B cell (primary cell): ENCODE data around the gene RFC5.

Experiments
- CTCF ChIP-seq: fragments of 200-600 bp; IDR thresholded peaks from one replicate; pipeline ENCODE4 v1.8.0; 2022; ENCODE audit warnings: antibody characterized with exemption, mild to moderate bottlenecking
- EZH2 ChIP-seq: IDR thresholded peaks from 2 replicates; pipeline ENCODE4 v1.6.1; 2012; ENCODE audit warnings: borderline replicate concordance, low read depth, mild to moderate bottlenecking, moderate library complexity, low read length; ENCODE audit not compliant: insufficient read depth, poor library complexity, severe bottlenecking

DNA sequence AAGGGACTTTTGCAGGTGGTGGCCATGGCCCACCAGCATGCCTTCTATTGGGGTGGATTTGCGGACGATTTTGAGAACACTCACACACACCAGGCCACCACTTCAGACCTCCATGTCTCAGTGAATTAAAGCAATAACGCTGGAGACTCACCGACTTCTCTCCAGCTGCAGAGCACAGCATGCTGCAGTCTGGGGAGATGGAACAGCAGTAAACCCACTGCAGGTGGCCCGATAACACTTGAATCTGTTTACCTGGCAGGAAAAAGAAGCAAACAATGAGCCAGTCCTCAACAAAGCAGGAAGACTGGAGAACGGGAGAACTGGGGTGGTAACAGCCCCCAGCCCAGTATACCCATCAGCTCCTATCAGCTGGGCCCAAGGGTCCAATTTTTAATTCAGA, 21.6 kb downstream of the RFC5 start:
- TF ChIP-seq CTCF (no peak), EZH2 (no peak)
